ENCODE results near the gene FANCC. TPM values are rescaled to one million over a fixed set of nuclear protein-coding genes. Genes with fewer than 3 reads are reported as not detected.

The FANCC gene
- total and polyA plus RNA-seq, 2 of the 8 experiments (the other 6 are each of a cell fraction or from before 2014, with no cell fraction given), result 7.8 to 15.2 TPM

DNA sequence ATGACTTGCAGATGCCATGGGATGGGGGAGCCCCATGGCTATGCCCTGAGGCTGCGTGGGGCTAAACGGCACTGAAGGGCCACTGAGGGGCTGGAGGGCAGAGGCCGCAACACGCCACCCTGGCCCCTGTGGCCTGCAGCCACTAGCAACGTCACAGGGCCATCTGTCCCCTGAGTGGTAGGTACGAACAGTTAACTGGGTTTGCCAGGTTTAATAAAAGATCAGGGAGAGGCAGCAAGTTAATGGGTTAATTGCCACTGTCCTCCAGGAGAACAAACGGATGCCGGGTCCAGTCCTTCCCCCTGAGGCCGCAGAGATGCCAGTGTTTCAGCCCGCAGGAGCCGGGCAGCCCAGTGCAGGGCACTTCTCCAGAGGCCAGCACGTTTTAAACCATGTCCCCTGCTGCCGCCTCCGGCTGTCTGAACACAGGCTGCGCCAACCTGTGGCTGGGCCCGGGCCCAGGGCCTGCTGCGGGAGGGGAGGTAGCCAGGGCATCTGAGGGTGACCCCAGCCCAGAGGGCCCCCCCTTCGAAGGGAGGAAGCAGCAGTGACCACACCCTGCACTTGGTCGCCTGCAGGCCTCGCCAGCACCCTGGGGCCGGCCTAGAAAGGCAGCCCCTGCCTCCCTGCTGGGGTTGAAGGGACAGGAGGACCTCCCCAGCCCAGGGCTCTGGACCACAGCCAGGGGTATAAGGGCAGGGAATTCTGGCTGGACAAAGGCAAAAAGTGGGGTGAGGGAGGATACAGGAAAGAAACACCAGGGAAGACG, 227.3 kb downstream of the FANCC start:
- no peak overlapping the region for H4K8ac ChIP-seq (ENCODE audit: extremely low read depth, insufficient read depth, low read length)
- no peaks in the 10 kb centered on the region for H3K9me3 ChIP-seq (ENCODE audit: insufficient read depth in 2 of 2, low read depth in 1 of 2, low read length in 1 of 2)
- peaks cover 0 to 2% (median 0%) of the 10 kb centered on the region in 4 experiments; a peak in 1 of 8 replicates for H3K36me3 ChIP-seq (ENCODE audit: control insufficient read depth in 2 of 4, insufficient read depth in 4 of 4, low read length in 3 of 4)
- no peak overlapping the region for H3K14ac ChIP-seq (ENCODE audit: insufficient read length)
- no peaks in the 10 kb centered on the region for H3K79me1 ChIP-seq (ENCODE audit: low read depth, low read length)
- H3K4ac ChIP-seq (replicated peaks; ENCODE audit: insufficient read length, low read depth, low read length), result no peak overlapping the region
- H2BK20ac ChIP-seq (ENCODE audit: low read length), result no peak overlapping the region
- no peaks in the 10 kb centered on the region for H3K23me2 ChIP-seq (ENCODE audit: low read depth, low read length)
- H2BK120ac ChIP-seq (replicated peaks; ENCODE audit: low read depth, low read length), result no peak overlapping the region
- FAIRE-seq (no peak), DNase-seq (ENCODE audit: low read depth in 1 of 2, low spot score in 2 of 2) (no peak)
- TF ChIP-seq SIX5 (IDR thresholded peaks at IDR 0.05; ENCODE audit: low read depth, low read length) (no peak), EGR1 (IDR thresholded peaks at IDR 0.05; ENCODE audit: borderline replicate concordance, low read depth, low read length) (no peak), JUN (IDR thresholded peaks at IDR 0.05; ENCODE audit: low read depth, low read length) (no peak), SP4 (IDR thresholded peaks at IDR 0.05; ENCODE audit: low read length) (no peak), RAD21 (IDR thresholded peaks at IDR 0.05 in 1 of 2, conservative IDR thresholded peaks at IDR 0.05 in 1 of 2; ENCODE audit: low read depth in 2 of 2, low read length in 2 of 2) (no peak)
- no peaks in the 10 kb centered on the region for H3K79me2 ChIP-seq (ENCODE audit: control insufficient read depth in 1 of 2, insufficient read depth in 2 of 2, low read length in 2 of 2)
- 86% methylated on average over 20 of the region's 22 CpGs; no CpG with 5 or more reads in 1 of the 2 experiments for WGBS, 2 experiments (ENCODE audit: extremely low coverage in 1 of 2, insufficient coverage in 1 of 2, insufficient read length in 1 of 2, insufficient replicate concordance in 2 of 2, low coverage in 1 of 2, low lambda C conversion rate in 2 of 2, missing lambda C conversion rate in 1 of 2)
- no peaks in the 10 kb centered on the region for H3K27me3 ChIP-seq (replicated peaks in 1 of 4; ENCODE audit: control insufficient read depth in 3 of 4, extremely low read depth in 1 of 4, insufficient read depth in 3 of 4, low read length in 3 of 4)
- H2AFZ ChIP-seq (ENCODE audit: low read length), result no peak overlapping the region
- no peak overlapping the region for H3K18ac ChIP-seq (ENCODE audit: extremely low read depth, low read length)
- no peak overlapping the region for H3K56ac ChIP-seq (replicated peaks; ENCODE audit: insufficient read length, low read depth, low read length)
- H4K20me1 ChIP-seq (replicated peaks in 1 of 2; ENCODE audit: control insufficient read depth in 1 of 2, insufficient read depth in 2 of 2, low read length in 2 of 2), result peaks cover 1 to 2% of the 10 kb centered on the region in 2 experiments
- H3K27ac ChIP-seq (ENCODE audit: low read depth, low read length), result no peak overlapping the region
- CTCF ChIA-PET (ENCODE audit: partially characterized antibody), result interaction anchor here (0.9 to 13.8 kb wide), 7 partner anchors 11 to 410 kb away, joined by 3 to 209 read pairs (median 6); no protein-coding TSS in a partner anchor
- no peak overlapping the region for H2BK15ac ChIP-seq (ENCODE audit: low read length)
- no peak overlapping the region for H3K23ac ChIP-seq (ENCODE audit: insufficient read length)
- no peak overlapping the region for H3K4me2 ChIP-seq (ENCODE audit: insufficient read depth in 1 of 2, low read depth in 2 of 2, low read length in 2 of 2)
- no peak overlapping the region for H2BK12ac ChIP-seq (ENCODE audit: low read depth, low read length)
- H2BK5ac ChIP-seq (ENCODE audit: low read depth, low read length), result no peak overlapping the region
- H4K5ac ChIP-seq (ENCODE audit: insufficient read length, low read depth, low read length), result no peak overlapping the region
- H2AK5ac ChIP-seq (ENCODE audit: low read depth, low read length), result 0 out of 2 replicates have a peak overlapping the region, but pooled peaks have one; percentile 2
- no peak overlapping the region for H3K4me3 ChIP-seq (ENCODE audit: extremely low read depth in 1 of 4, insufficient read depth in 2 of 4, low read depth in 3 of 4, low read length in 4 of 4)
- H3K9ac ChIP-seq (replicated peaks in 1 of 4; ENCODE audit: extremely low read depth in 1 of 4, low read depth in 3 of 4, low read length in 3 of 4), result no peak overlapping the region
- peaks cover 0 to 12% (median 7%) of the 10 kb centered on the region in 4 experiments for H3K4me1 ChIP-seq (replicated peaks in 1 of 4; ENCODE audit: control insufficient read depth in 3 of 4, insufficient read depth in 4 of 4, low read length in 3 of 4)
- no peak overlapping the region for H4K91ac ChIP-seq (replicated peaks; ENCODE audit: insufficient read length, low read length)
- POLR2A ChIA-PET (ENCODE audit: partially characterized antibody), result no interaction called here
